SU-DHL-6 (cell line): ENCODE results near the gene NAA80.
"Not testable (repeated sequence)": the region's sequence is repeated elsewhere in the genome, so short reads cannot be mapped to it uniquely, and the experiment has no call there.

Source experiments
- H2AFZ ChIP-seq: fragments of 200-600 bp; sonication (generic); 2 replicates; pipeline ENCODE4 v1.6.1; 2014; ENCODE audit warnings: low read depth, mild to moderate bottlenecking, moderate library complexity, mixed read lengths, antibody characterized with exemption, low read length; ENCODE audit not compliant: severe bottlenecking
- H3F3A ChIP-seq: fragments of 200-600 bp; shearing (Covaris generic); 2 replicates; pipeline ENCODE4 v1.6.0; 2016; ENCODE audit warnings: antibody characterized with exemption, mild to moderate bottlenecking; ENCODE audit not compliant: insufficient read depth
- H3K27ac ChIP-seq: fragments of 200-600 bp; sonication (generic); 2 replicates; pipeline ENCODE4 v1.5.1; 2016; ENCODE audit warnings: low read depth, mild to moderate bottlenecking, low read length, moderate library complexity, mixed read lengths
- H3K27me3 ChIP-seq: fragments of 200-600 bp; sonication (generic), shearing (Covaris generic); 2 replicates; pipeline ENCODE4 v1.6.0; 2014; ENCODE audit warnings: mild to moderate bottlenecking, low read length
- H3K36me3 ChIP-seq: fragments of 200-600 bp; sonication (generic); 2 replicates; pipeline ENCODE4 v1.6.1; 2014; ENCODE audit warnings: mild to moderate bottlenecking, low read length, mixed read lengths
- H3K4me2 ChIP-seq: fragments of 300-600, 200-600 bp; shearing (Covaris generic), sonication (generic); 2 replicates; pipeline ENCODE4 v1.6.0; 2014; ENCODE audit warnings: low read length, low read depth, mild to moderate bottlenecking; ENCODE audit not compliant: poor library complexity, severe bottlenecking
- H3K4me3 ChIP-seq: fragments of 200-600 bp; sonication (generic); 2 replicates; pipeline ENCODE4 v1.5.1; 2014; ENCODE audit warnings: antibody characterized with exemption, low read length, mild to moderate bottlenecking, mixed read lengths; ENCODE audit not compliant: insufficient read depth, poor library complexity, severe bottlenecking
- H3K79me2 ChIP-seq: fragments of 200-600 bp; sonication (generic); 2 replicates; pipeline ENCODE4 v1.6.1; 2014; ENCODE audit warnings: mild to moderate bottlenecking, low read length, moderate library complexity; ENCODE audit not compliant: insufficient read depth
- H3K9ac ChIP-seq: fragments of 200-600 bp; sonication (generic); 2 replicates; pipeline ENCODE4 v1.7.0; 2014; ENCODE audit warnings: mild to moderate bottlenecking, low read length
- H3K9me2 ChIP-seq: fragments of 200-600 bp; sonication (generic); replicated peaks from 2 replicates; pipeline ENCODE4 v1.6.1; 2014; ENCODE audit warnings: low read length; ENCODE audit not compliant: insufficient read depth
- H3K9me3 ChIP-seq: fragments of 200-600 bp; sonication (generic); 2 replicates; pipeline ENCODE4 v1.6.1; 2014; ENCODE audit warnings: low read length, mixed read lengths; ENCODE audit not compliant: insufficient read depth
- H4K20me1 ChIP-seq: fragments of 200-600 bp; sonication (generic); 2 replicates; pipeline ENCODE4 v1.6.1; 2014; ENCODE audit warnings: low read depth, mild to moderate bottlenecking, antibody characterized with exemption, low read length, moderate library complexity, mixed read lengths
- EZH2phosphoT487 ChIP-seq: fragments of 200-600 bp; sonication (generic), shearing (Covaris generic); conservative IDR thresholded peaks from 2 replicates; pipeline ENCODE4 v1.6.1; 2018; ENCODE audit warnings: mild to moderate bottlenecking, antibody characterized with exemption, low read length, moderate library complexity, mixed read lengths
- TF ChIP-seq, protein P1 (sequence below): fragments of 200-600 bp; sonication (generic); IDR thresholded peaks from one replicate; pipeline ENCODE4 v1.5.1; 2017; ENCODE audit warnings: antibody characterized with exemption, mild to moderate bottlenecking, low read length, moderate library complexity; ENCODE audit not compliant: insufficient read depth, poor library complexity, severe bottlenecking

The NAA80 gene

DNA sequence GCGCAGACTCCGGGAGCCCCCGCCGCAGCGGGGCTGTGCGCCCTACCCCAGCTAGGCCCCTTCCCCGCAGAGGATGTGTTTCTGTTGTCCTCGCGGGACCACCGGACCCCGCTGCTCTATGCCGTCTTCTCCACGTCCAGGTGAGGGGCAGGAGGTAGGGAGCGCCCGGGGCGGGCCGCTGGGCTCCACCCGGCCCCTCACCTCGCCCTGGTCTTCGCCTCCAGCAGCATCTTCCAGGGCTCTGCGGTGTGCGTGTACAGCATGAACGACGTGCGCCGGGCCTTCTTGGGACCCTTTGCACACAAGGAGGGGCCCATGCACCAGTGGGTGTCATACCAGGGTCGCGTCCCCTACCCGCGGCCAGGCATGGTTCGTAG is 25.5 kb downstream of the NAA80 start:
- no peaks in the 10 kb centered on the region for H3K27me3 ChIP-seq
- H3K79me2 ChIP-seq = no peaks in the 10 kb centered on the region
- no peak overlapping the region for H3K4me2 ChIP-seq
- no peaks in the 10 kb centered on the region for H3K36me3 ChIP-seq
- no peaks in the 10 kb centered on the region for H3K9me3 ChIP-seq
- H3K9ac ChIP-seq = no peak overlapping the region
- no peaks in the 10 kb centered on the region for H4K20me1 ChIP-seq
- no peak overlapping the region for H2AFZ ChIP-seq
- TF ChIP-seq EZH2phosphoT487 = no peak
- TF ChIP-seq, protein P1, sequence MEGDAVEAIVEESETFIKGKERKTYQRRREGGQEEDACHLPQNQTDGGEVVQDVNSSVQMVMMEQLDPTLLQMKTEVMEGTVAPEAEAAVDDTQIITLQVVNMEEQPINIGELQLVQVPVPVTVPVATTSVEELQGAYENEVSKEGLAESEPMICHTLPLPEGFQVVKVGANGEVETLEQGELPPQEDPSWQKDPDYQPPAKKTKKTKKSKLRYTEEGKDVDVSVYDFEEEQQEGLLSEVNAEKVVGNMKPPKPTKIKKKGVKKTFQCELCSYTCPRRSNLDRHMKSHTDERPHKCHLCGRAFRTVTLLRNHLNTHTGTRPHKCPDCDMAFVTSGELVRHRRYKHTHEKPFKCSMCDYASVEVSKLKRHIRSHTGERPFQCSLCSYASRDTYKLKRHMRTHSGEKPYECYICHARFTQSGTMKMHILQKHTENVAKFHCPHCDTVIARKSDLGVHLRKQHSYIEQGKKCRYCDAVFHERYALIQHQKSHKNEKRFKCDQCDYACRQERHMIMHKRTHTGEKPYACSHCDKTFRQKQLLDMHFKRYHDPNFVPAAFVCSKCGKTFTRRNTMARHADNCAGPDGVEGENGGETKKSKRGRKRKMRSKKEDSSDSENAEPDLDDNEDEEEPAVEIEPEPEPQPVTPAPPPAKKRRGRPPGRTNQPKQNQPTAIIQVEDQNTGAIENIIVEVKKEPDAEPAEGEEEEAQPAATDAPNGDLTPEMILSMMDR = no peak
- no peak overlapping the region for H3K4me3 ChIP-seq
- no peak overlapping the region for H3K27ac ChIP-seq
- H3F3A ChIP-seq = no peaks in the 10 kb centered on the region
- no peaks in the 10 kb centered on the region for H3K9me2 ChIP-seq

DNA sequence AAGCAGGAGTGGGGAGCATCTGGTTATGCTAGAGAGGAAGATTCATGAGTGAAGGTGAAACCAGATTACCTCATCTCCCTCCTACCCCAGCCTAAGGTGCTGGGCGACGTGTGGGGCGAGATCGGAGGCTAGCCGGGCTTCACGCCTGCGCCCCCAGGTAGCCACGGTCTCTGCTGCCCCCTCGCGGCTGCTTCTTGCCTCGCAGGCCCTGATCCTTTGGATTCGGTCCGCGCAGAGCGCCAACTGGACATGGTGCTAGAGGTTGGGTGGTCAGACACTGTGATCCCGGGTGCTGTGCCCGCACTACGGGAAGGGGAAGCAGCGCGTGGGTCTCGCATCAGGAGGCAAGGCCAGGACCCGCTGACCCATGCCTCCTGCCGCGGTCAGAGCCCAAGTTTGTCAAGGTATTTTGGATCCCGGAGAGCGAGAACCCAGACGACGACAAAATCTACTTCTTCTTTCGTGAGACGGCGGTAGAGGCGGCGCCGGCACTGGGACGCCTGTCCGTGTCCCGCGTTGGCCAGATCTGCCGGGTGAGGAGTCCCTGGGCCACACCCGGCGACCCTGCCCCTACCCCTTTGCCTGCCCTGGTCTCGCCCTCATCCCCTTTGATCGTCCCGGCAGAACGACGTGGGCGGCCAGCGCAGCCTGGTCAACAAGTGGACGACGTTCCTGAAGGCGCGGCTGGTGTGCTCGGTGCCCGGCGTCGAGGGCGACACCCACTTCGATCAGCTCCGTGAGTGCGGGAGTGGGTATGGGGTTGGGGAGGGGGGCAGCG is 26.1 kb downstream of the NAA80 start:
- Histone ChIP-seq H3K9me2 (no peaks in the 10 kb centered on the region), H3K9me3 (no peaks in the 10 kb centered on the region), H3K4me2 (peak overlapping the region; percentile 45), H2AFZ (no peak overlapping the region), H3K4me3 (no peak overlapping the region), H3K36me3 (no peaks in the 10 kb centered on the region), H3F3A (no peaks in the 10 kb centered on the region), H3K27ac (no peak overlapping the region), H3K27me3 (no peaks in the 10 kb centered on the region), H3K79me2 (no peaks in the 10 kb centered on the region), H4K20me1 (no peaks in the 10 kb centered on the region), H3K9ac (no peak overlapping the region)
- TF ChIP-seq, protein P1 = peak; percentile 96
- TF ChIP-seq EZH2phosphoT487 = no peak

DNA sequence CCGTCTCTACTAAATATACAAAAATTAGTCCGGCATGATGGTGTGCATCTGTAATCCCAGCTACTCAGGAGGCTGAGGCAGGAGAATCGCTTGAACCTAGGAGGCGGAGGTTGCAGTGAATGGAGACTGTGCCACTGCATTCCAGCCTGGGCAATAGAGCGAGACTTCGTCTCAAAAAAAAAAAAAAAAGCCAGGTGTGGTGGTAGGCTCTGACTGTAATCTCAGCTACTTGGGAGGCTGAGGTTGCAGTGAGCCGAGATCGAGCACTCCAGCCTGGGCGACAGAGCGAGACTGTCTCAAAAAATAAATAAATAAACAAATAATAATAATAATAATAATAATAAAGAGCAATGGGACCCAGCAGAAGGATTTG is 26.7 kb downstream of the NAA80 start:
- H3K36me3 ChIP-seq, H3K9ac ChIP-seq, H2AFZ ChIP-seq, H3K9me3 ChIP-seq, H3K27ac ChIP-seq, H3K79me2 ChIP-seq, H3K9me2 ChIP-seq, H4K20me1 ChIP-seq, H3F3A ChIP-seq, H3K4me3 ChIP-seq, H3K27me3 ChIP-seq: not testable (repeated sequence)
- peak overlapping the region; percentile 45 for H3K4me2 ChIP-seq

DNA sequence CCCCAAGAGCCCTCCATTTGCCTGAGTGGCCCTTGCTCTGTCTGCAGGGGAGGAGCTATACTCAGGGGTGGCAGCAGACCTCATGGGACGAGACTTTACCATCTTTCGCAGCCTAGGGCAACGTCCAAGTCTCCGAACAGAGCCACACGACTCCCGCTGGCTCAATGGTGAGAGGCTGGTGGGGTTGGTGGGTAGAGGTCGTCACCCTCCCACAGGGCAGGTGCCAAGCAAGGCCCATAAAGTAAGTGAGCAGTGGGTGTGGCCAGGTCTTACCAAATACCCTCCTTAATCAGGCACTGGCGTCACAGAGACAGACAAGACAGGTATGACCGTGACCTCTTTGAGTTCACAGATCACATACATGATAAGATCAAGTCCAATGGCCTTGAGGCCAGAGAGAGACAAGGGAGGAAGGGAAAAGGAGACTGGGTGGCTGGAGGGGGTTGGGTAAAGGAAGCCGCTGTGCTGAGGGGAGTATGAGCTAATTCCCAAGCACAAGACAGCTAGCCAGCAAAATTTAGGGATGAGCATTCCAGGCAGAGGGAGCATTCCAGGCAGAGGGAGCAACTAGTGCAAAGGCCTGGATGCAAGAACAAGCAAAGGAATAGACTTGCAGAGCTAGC is 27.8 kb downstream of the NAA80 start:
- Histone ChIP-seq H2AFZ (no peak overlapping the region), H4K20me1 (no peaks in the 10 kb centered on the region), H3K79me2 (no peaks in the 10 kb centered on the region), H3K27me3 (no peaks in the 10 kb centered on the region), H3K9me3 (no peaks in the 10 kb centered on the region), H3F3A (no peaks in the 10 kb centered on the region), H3K4me2 (no peak overlapping the region), H3K9me2 (no peaks in the 10 kb centered on the region), H3K4me3 (no peak overlapping the region), H3K36me3 (no peaks in the 10 kb centered on the region), H3K9ac (no peak overlapping the region), H3K27ac (no peak overlapping the region)
- no peak for TF ChIP-seq EZH2phosphoT487
- TF ChIP-seq, protein P1 = no peak
